GM23338 (cell line): ENCODE measurements around the gene BTC. TPM values are rescaled to one million over a fixed set of nuclear protein-coding genes. Genes with fewer than 3 reads are reported as not detected.

Source experiments
- ATAC-seq: fragments of 200-7000 bp; cut with Tn5 transposase; 3 replicates; pipeline ENCODE4 v1.9.1; 2020
- DNase-seq: peaks from one replicate; pipeline ENCODE4 v3.0.0-alpha.2; 2015; ENCODE audit warnings: low spot score
- H2AFZ ChIP-seq: fragments of 200-600 bp; sonication (generic); 2 replicates; pipeline ENCODE4 v1.8.0; 2016; ENCODE audit warnings: antibody characterized with exemption, mild to moderate bottlenecking, moderate library complexity
- H3F3A ChIP-seq: fragments of 200-600 bp; sonication (generic); replicated peaks from 2 replicates; pipeline ENCODE4 v1.8.0; 2017; ENCODE audit warnings: antibody characterized with exemption, mixed run types, low read depth
- H3K27ac ChIP-seq: fragments of 200-600 bp; sonication (generic); 2 replicates; pipeline ENCODE4 v1.6.1; 2016; ENCODE audit warnings: low read depth
- H3K27me3 ChIP-seq: fragments of 200-600 bp; sonication (generic); 2 replicates; pipeline ENCODE4 v1.8.0; 2016; ENCODE audit warnings: mild to moderate bottlenecking, mixed run types, moderate library complexity; ENCODE audit not compliant: insufficient read depth
- H3K36me3 ChIP-seq: fragments of 200-600 bp; sonication (generic); 2 replicates; pipeline ENCODE4 v1.8.0; 2016; ENCODE audit warnings: mild to moderate bottlenecking; ENCODE audit not compliant: insufficient read depth
- H3K4me1 ChIP-seq: fragments of 200-600 bp; sonication (generic); 2 replicates; pipeline ENCODE4 v1.8.0; 2016; ENCODE audit warnings: mild to moderate bottlenecking, moderate library complexity; ENCODE audit not compliant: insufficient read depth
- H3K4me2 ChIP-seq: fragments of 200-600 bp; sonication (generic); 2 replicates; pipeline ENCODE4 v1.7.1; 2017; ENCODE audit warnings: mixed run types
- H3K4me3 ChIP-seq: fragments of 200-600 bp; sonication (generic); 2 replicates; pipeline ENCODE4 v1.6.1; 2016; ENCODE audit warnings: mixed run types
- H3K79me2 ChIP-seq: fragments of 200-600 bp; sonication (generic); replicated peaks from 2 replicates; pipeline ENCODE4 v1.8.0; 2017; ENCODE audit warnings: mild to moderate bottlenecking; ENCODE audit not compliant: insufficient read depth
- H3K9me2 ChIP-seq: fragments of 200-600 bp; sonication (generic); 2 replicates; pipeline ENCODE4 v1.8.0; 2017; ENCODE audit not compliant: insufficient read depth
- H4K20me1 ChIP-seq: fragments of 200-600 bp; sonication (generic); replicated peaks from 2 replicates; pipeline ENCODE4 v1.8.0; 2017; ENCODE audit warnings: mild to moderate bottlenecking; ENCODE audit not compliant: insufficient read depth
- H3K27ac Mint-ChIP-seq: 2 replicates; pipeline ENCODE4 v1.8.0; 2020; ENCODE audit warnings: inconsistent platforms, mild to moderate bottlenecking, moderate library complexity, mixed read lengths
- H3K27me3 Mint-ChIP-seq: 3 replicates; pipeline ENCODE4 v1.8.0; 2022; ENCODE audit warnings: low read depth, mild to moderate bottlenecking, moderate library complexity, mixed read lengths, inconsistent platforms; ENCODE audit not compliant: insufficient read depth, poor library complexity
- H3K36me3 Mint-ChIP-seq: 3 replicates; pipeline ENCODE4 v1.8.0; 2021; ENCODE audit warnings: low read depth, mild to moderate bottlenecking, inconsistent platforms, moderate library complexity, mixed read lengths
- H3K4me1 Mint-ChIP-seq: 3 replicates; pipeline ENCODE4 v1.8.0; 2020; ENCODE audit warnings: mild to moderate bottlenecking, inconsistent platforms, mixed read lengths
- H3K4me3 Mint-ChIP-seq: 3 replicates; pipeline ENCODE4 v1.8.0; 2021; ENCODE audit warnings: moderate library complexity, mild to moderate bottlenecking, inconsistent platforms, mixed read lengths
- H3K9me3 Mint-ChIP-seq: 3 replicates; pipeline ENCODE4 v1.8.0; 2020; ENCODE audit warnings: moderate library complexity, mild to moderate bottlenecking, inconsistent platforms, mixed read lengths
- CTCF ChIP-seq, 2 experiments: fragments of 200-600 bp in 1 of 2; sonication (generic) in 1 of 2; conservative IDR thresholded peaks; 2 replicates each; pipeline versions ENCODE4 v1.5.1 to v1.6.1; 2016 to 2017; ENCODE audit warnings: antibody characterized with exemption in 2 of 2, low read depth in 2 of 2, mild to moderate bottlenecking in 2 of 2, moderate library complexity in 1 of 2
- ETS1 ChIP-seq: IDR thresholded peaks from 2 replicates; pipeline ENCODE4 v1.6.1; 2016; ENCODE audit warnings: antibody characterized with exemption
- NANOG ChIP-seq: IDR thresholded peaks from 2 replicates; pipeline ENCODE4 v1.6.1; 2016; ENCODE audit warnings: antibody characterized with exemption, borderline replicate concordance
- POLR2AphosphoS5 ChIP-seq: IDR thresholded peaks from 2 replicates; pipeline ENCODE4 v1.6.1; 2016; ENCODE audit warnings: antibody characterized with exemption, low read depth
- STAT1 ChIP-seq: IDR thresholded peaks from one replicate; pipeline ENCODE4 v1.6.1; 2016; ENCODE audit warnings: antibody characterized with exemption; ENCODE audit not compliant: unreplicated experiment
- ZNF114 ChIP-seq: fragments of 250-450 bp; sonication (Bioruptor Pico); IDR thresholded peaks from 2 replicates; pipeline ENCODE4 v1.5.0; 2020; ENCODE audit warnings: mild to moderate bottlenecking, moderate library complexity
- ZNF331 ChIP-seq: fragments of 250-450 bp; sonication (Bioruptor Pico); IDR thresholded peaks from 2 replicates; pipeline ENCODE4 v1.5.0; 2020; ENCODE audit warnings: low read depth, mild to moderate bottlenecking, moderate library complexity
- ZNF462 ChIP-seq: fragments of 250-450 bp; sonication (Bioruptor Pico); IDR thresholded peaks from 2 replicates; pipeline ENCODE4 v1.5.0; 2020; ENCODE audit warnings: mild to moderate bottlenecking, moderate library complexity
- polyA plus RNA-seq: library from polyadenylated mRNA; unstranded; fragments of >200 nt; fragmentation: Nextera tagmentation; extraction: Ambion mirVana; gene quantifications from 2 replicates; pipeline ENCODE4 v1.2.1, GENCODE V29; 2016
- total RNA-seq: library from RNA; depleted of rRNA; stranded (reverse); fragments of >200 nt; shearing (Covaris generic); gene quantifications from 2 replicates; pipeline ENCODE4 v1.2.3, GENCODE V29; 2014

BTC gene
- total and polyA plus RNA-seq, 2 experiments from 2014 or later: 0.18 to 0.59 TPM

- TF ChIP-seq ETS1 (no peak), STAT1 (no peak), NANOG (no peak), ZNF331 (CRISPR knock-in tag) (no peak), ZNF462 (CRISPR knock-in tag) (no peak), POLR2AphosphoS5 (no peak)
Measured at GRCh38 chr4:74838746-74839370, 44.5 kb upstream of the BTC start (continued).

- Histone ChIP-seq H3K4me3 (no peak overlapping the region), H3K27ac (no peak overlapping the region), H3K36me3 (no peaks in the 10 kb centered on the region), H3F3A (no peaks in the 10 kb centered on the region), H3K79me2 (no peaks in the 10 kb centered on the region), H3K9me2 (no peaks in the 10 kb centered on the region; the same call in 1 of the 2 replicates), H3K27me3 (no peaks in the 10 kb centered on the region), H3K4me2 (no peak overlapping the region), H3K4me1 (no peaks in the 10 kb centered on the region), H2AFZ (no peak overlapping the region), H4K20me1 (no peaks in the 10 kb centered on the region)
- Mint-ChIP-seq H3K9me3 (peaks cover 22% of the 10 kb centered on the region), H3K4me1 (peaks cover 4% of the 10 kb centered on the region; the same call in 2 of the 3 replicates), H3K27me3 (peaks cover under 1% of the 10 kb centered on the region), H3K27ac (no peak overlapping the region), H3K4me3 (no peak overlapping the region), H3K36me3 (peaks cover 15% of the 10 kb centered on the region; the same call in 2 of the 3 replicates)
- DNase-seq (no peak), ATAC-seq (no peak)
- TF ChIP-seq ZNF114 (no peak), CTCF (conservative IDR thresholded peaks at IDR 0.05; ENCODE audit: low read depth in 2 of 2) (peak in 1 of 2 experiments; percentile 60; a peak in 2 of 4 replicates)
Measured at GRCh38 chr4:74830928-74831327, 36.6 kb upstream of the BTC start.
